ENCODE results near the gene ITGAD.

GRCh38 chr16:31412750-31413149 lies 19.6 kb downstream of the ITGAD start:
- no peak for TF ChIP-seq POLR2A (IDR thresholded peaks at IDR 0.05; ENCODE audit: extremely low read depth, insufficient read length)
- no peak for TF ChIP-seq CTCF (IDR thresholded peaks at IDR 0.05; ENCODE audit: low read depth, low read length)
- no peak for TF ChIP-seq MAX (IDR thresholded peaks at IDR 0.05; ENCODE audit: low read depth, low read length)
- TF ChIP-seq MYC (IDR thresholded peaks at IDR 0.05; ENCODE audit: low read depth, low read length): no peak
